Measurements from ENCODE around the gene MYH14. TPM values are rescaled to one million over a fixed set of nuclear protein-coding genes. Genes with fewer than 3 reads are reported as not detected.
A peak's percentile ranks its signal among the peaks of the same experiment; 100 is the strongest.

MYH14 gene
- total RNA-seq, 1 donor from 2014 or later, result 70.5 TPM

DNA sequence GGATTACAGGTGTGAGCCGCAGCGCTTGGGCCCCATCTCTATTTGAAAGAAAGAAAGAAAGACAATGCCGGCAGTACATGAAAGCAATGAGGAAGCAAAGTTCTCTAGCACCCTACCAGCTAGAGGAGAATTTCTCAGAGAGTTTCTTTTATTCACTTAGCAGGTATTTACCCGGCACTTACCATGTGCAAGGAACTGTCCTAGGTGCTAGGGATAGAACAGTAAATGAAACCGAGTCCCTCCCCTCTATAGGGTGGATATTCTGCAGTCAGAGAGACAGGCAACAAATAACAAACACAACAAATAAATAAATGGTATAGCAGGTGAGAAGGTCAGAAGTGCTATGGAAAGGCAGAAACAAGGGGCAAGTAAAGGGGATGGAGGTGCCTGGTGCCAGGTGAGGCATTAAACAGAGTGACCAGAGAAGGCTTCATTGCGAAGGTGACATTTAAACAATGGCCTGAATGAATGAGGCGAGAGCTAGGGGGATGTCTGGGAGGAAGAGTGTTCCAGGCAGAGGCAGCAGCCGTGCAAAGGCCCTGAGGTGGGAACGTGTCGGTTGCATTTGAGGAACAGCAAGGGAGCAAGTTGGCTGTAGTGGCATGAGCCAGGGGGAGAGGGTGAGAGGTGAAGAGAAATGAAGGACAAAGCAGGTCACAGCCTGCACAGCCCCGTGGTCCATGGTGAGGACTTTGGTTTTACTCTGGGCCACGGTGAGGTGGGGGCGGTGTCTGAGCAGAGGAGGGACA, 10.8 kb upstream of the MYH14 start:
- no peak for DNase-seq (ENCODE audit: low spot score)

DNA sequence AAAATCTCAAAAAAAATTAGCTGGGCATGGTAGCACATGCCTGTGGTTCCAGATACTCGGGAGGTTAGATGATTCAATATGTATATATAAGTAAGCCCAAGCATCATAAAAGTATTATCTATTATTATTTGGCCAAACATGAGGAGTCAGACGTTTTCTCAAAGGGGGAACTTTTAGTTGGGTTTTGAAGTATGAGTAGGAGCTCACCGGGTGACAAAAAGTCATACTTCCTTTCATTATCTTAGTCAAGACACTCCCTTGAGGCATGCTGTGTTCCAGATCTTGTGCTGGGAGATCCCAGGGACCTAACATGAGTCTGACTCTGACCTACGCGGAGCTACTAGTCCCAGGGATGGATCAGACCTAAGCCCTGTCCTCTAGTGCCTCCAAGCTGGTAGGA, 8.2 kb upstream of the MYH14 start:
- DNase-seq (ENCODE audit: low spot score) (no peak), ATAC-seq (no peak)

More for the DNA sequence above, 10.8 kb upstream of the MYH14 start:
- ATAC-seq, result no peak

DNA sequence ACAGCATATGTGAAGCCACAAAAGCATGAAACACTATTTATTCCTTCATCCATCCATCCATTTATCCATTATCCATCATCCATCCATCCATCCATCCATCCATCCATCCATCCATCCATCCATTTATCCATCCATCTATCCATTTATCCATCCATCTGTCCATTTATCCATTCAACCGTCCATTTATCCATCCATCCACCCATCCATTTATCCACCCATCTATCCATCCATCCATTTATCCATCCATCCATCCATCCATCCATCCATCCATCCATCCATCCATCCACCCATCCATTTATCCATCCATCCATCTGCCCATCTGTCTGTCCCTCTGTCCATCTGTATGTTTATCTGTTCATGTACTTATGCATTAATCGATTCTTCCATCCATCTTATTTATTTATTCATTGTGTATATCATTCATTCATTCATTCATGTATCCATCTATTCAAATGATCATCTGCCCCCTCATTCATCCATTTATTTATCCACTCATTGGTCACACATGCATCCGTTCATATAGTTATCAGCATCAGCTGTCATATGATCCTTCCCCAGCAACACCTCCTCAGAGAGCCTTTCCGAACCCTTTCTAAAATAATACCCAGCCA, 7.0 kb upstream of the MYH14 start:
- ATAC-seq (no peak), DNase-seq (ENCODE audit: low spot score) (no peak)

DNA sequence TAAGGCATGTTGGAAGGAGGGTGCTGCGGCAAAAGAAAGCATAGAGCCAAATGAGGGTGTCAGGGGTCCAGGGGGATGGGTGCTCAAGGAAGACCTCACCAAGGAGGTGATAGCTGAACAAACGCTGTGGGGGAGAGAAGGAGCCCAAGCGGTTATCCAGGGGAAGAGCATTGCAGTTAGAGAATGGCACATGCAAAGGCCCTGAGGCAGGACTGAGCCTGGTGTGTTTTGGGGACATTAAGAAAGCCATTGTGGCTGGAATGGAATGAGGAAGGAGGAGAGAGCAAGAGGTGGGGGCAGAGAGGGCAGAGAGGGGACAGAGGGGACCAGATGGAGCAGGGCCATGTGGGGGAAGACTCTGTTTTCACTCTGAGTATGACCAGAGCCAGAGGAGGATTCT, 6.1 kb upstream of the MYH14 start:
- no peak for DNase-seq (ENCODE audit: low spot score)
- ATAC-seq, result no peak

DNA sequence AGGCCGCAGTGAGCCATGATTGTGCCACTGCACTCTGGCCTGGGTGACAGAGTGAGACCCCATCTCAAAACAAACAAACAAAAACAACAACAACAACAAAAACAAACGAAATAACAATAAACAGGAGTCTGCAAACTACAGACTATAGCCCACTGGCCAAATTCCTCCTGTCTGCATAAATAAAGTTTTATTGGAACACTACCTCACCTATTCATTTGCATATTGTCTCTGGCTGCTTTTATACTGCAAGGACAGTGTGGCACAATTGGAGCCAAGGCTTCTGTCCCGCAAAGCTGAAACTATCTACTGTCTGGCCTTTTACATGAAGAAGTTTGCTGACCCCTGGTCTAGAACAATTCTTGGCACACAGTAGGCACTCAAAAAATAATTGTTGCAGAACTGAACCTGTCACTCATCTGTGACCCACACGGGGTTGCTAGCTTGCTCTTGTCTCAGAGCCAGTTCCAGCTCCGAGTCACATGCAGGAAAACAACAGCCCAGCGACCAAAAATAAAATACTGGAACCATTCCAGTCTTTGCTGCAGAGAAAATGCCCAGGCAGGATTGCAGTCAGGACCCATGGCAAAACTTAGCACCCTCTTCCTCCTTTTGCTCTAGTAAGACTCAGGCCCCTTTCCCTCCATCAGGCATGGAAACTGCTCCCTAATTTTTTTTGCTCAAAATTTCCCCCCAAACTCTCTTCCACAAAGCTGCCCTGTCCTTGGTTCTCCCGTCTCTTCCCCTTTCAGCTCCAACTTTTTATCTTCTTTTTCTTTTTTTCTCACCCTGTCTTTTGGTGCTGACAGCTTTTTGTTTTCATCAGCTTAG, 4.8 kb upstream of the MYH14 start:
- no peak for ATAC-seq
- no peak for DNase-seq (ENCODE audit: low spot score)

DNA sequence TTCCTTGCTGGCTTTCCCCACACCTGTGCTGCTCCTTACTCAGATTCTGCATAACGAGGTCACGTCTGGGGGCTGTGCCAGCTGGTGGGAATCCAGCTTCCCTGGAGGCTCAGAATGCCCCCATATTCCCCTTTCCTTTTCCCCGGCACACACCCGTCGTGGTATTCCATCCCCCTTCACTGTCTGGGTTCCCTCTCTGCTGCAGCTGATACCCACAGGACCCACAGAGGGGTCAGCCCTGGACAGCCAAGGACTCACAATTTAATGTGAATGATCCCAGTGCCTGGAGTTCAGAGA, 4.2 kb upstream of the MYH14 start:
- ATAC-seq, result no peak
- no peak for DNase-seq (ENCODE audit: low spot score)

DNA sequence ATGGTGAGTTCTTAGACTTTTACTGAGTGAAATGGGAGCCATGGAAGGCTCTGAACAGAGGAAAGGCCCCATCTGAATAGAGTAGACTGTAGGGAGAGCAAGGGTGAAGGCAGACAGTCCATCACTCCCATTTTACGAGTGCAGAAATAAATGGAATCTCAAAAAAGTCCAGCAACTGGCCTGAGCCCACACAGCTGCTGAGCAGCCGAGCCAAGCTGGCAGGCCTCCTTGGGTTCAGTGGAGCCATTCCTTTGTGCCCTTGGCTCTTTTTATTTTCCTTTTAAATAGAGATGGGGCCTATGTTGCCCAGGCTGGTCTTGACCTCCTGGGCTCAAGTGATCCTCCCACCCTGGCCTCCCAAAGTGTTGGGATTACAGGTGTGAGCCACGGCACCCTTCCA, 1.0 kb upstream of the MYH14 start:
- ATAC-seq (no peak), DNase-seq (ENCODE audit: low spot score) (no peak)

DNA sequence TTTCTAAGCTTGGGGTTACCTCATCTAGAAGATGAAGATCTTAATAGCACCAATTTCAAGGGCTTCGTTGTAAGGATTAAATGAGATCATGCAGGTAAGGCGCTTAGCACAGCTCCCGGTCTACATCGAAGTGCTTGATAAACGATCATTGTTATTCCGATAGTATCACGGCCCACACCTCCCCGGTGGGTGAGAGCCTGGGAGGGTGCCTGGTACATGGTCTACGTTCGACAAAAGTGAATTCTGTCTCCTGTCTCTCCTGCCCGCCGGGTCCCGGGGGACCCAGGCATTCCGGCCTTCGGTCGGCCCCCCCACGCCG, 501 bp upstream of the MYH14 start:
- DNase-seq (ENCODE audit: low spot score) (no peak), ATAC-seq (no peak)

DNA sequence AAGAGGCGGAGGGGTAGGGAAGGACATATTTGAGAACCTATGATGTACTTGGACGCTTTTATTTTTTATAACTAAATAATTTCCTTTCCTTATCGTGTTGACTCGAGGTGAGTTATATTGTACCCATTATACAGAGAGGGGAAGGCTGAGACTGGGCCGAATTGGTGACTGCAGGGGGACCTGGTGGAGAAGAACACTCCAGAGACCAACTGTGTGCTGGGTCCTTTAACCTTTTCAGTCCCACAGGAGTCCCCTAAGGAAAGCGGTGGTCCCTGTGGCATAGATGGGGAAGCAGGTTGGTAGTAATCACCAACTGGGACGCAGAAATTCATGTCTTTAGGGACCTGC, 633 bp downstream of the MYH14 start:
- DNase-seq (ENCODE audit: low spot score), result no peak
- ATAC-seq, result no peak

DNA sequence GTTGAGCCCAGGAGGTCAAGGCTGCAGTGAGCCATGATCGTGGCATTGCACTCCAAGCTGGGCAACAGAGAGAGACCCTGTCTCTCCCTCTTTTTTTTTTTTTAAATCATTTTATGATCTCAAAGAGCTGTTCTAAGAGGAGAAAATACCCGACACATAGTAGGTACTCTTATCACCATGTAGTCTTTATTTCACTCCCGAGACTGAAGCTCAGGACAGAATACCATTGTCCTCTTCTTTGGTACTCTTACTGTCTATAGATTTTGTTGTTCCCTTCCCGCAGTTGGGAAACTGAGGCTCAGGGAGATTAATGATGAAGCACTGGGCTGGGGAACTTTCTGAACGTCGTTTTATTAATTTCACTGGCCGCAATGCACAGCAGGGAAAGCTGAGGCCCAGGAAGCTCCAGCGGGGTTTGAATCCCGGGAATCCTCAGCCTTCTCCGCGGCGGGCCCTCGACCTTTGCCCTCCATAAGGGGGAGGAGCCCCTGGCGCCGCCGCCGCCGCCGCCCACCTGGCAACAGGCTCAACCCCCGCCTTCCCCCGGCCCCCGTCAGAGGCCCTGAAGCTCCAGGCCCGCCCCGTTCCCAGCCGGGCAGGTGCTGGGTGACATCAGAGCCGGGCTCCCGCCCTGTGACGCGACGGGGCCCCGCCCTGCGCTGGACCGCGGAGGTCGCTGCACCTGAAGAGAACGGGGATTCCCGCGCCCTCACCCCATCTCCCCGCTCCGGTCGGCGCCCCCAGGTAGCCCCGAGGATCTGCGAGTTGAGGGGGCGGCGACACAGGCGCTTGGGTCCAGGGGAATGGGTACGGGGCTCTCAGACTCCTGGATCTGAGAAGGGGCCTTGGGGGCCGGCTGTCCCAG, 1.6 kb downstream of the MYH14 start:
- ATAC-seq, result peak; percentile 80
- DNase-seq (ENCODE audit: low spot score), result peak; percentile 95

DNA sequence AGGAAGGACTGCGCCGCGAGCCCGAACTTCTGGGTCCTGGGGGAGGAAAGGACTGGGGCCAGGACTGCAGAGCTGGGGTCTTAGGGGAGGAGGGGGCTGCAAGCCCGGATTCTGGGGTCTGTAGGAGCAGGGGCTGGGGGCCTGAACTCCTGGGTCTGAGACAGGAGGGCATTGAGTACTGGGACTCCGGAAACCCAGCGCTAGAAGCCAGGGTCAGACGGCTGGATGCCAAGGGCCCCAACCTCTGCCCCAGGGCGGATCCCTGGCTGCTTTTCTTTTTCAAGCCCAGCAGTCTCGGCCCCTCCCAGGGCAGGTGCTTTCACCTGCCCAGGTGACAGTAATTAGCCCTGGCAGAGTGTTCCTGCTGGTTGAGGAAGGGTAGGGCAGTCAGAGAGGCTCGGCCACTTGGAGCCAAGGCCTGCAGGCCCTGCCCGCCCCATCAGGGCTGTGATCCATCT, 2.3 kb downstream of the MYH14 start:
- ATAC-seq, result peak; percentile 59
- peak; percentile 84 for DNase-seq (ENCODE audit: low spot score)

DNA sequence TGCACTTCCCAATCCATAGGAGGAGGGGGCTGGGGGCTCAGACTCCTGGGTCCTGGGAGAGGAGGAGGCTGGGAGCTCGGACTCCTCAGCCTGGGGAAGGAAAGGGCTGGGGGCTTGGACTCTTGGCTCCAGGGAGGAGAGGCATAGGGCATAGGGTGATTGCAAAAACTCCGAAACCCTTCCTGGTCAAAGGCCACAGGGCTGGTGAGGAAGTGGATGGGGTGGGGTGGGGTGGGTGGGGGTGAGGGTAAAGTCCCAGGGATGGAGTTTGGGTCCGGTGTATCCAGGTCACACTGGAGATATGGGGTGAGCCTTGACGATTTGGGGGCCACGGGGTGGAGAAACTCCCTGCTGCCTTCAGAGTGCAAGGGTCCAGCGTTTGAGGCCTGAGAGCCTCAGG, 2.8 kb downstream of the MYH14 start:
- ATAC-seq, result peak; percentile 2
- no peak for DNase-seq (ENCODE audit: low spot score)

DNA sequence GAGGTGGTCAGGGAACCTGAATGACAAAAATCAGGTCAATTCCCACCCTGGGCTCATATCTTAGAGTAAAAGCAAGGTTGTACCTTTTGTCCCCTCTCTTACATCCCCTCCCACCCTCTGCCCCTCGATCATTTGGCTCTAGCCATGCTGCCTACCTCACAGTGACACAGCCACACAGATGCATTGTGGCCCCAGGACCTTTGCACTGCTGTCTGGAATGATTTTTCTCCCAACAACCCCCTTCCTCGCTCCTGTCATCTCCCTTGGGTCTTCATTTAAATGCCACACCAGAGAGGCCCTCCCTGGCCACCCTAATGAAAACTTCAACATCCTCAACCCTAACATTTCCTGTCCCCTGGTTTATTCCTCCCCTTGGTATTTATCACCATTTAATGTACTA, 4.3 kb downstream of the MYH14 start:
- ATAC-seq (no peak), DNase-seq (ENCODE audit: low spot score) (no peak)

DNA sequence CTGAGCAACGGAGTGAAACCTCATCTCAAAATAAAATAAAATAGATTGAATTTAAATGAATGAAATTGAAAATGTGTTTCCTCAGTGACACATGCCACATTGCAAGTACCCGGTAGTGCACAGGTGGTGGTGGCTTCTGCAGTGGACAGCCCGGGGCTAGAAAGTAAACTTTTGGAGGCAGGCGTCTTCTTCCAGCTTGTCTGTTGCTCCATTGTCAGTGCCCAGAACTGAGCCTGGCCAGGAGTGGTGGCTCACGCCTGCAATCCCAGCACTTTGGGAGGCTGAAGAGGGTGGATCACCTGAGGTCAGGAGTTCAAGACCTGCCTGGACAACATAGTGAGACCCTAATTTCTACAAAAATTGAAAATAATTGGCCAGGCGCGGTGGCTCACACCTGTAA, 5.7 kb downstream of the MYH14 start:
- no peak for ATAC-seq

DNA sequence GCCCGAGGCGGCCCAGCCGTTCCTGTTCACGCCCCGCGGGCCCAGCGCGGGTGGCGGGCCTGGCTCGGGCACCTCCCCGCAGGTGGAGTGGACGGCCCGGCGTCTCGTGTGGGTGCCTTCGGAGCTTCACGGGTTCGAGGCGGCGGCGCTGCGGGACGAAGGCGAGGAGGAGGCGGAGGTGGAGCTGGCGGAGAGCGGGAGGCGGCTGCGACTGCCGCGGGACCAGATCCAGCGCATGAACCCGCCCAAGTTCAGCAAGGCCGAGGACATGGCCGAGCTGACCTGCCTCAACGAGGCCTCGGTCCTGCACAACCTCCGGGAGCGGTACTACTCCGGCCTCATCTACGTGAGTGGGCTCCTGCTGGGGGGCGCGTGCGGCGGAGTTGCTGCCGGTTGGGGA, 7.0 kb downstream of the MYH14 start:
- no peak for DNase-seq (ENCODE audit: low spot score)
- no peak for ATAC-seq

More for the DNA sequence above, 5.7 kb downstream of the MYH14 start:
- no peak for DNase-seq (ENCODE audit: low spot score)

DNA sequence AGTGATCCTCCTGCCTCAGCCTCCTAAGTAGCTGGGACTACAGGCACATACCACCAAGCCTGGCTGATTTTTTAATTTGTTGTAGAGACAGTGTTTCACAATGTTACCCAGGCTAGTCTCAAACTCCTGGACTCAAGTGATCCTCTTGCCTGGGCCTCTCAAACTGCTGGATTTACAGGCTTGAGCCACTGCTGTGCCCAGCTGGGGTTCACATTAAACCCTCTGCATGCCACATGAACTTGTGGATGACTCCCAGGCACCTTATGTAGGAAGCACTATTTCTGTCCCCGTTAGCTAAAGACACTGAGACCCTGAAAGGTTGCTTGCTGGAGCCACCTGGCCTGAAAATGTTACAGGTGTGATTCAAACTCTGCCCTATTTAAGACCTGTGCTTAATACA, 10.5 kb downstream of the MYH14 start:
- ATAC-seq (no peak), DNase-seq (ENCODE audit: low spot score) (no peak)

DNA sequence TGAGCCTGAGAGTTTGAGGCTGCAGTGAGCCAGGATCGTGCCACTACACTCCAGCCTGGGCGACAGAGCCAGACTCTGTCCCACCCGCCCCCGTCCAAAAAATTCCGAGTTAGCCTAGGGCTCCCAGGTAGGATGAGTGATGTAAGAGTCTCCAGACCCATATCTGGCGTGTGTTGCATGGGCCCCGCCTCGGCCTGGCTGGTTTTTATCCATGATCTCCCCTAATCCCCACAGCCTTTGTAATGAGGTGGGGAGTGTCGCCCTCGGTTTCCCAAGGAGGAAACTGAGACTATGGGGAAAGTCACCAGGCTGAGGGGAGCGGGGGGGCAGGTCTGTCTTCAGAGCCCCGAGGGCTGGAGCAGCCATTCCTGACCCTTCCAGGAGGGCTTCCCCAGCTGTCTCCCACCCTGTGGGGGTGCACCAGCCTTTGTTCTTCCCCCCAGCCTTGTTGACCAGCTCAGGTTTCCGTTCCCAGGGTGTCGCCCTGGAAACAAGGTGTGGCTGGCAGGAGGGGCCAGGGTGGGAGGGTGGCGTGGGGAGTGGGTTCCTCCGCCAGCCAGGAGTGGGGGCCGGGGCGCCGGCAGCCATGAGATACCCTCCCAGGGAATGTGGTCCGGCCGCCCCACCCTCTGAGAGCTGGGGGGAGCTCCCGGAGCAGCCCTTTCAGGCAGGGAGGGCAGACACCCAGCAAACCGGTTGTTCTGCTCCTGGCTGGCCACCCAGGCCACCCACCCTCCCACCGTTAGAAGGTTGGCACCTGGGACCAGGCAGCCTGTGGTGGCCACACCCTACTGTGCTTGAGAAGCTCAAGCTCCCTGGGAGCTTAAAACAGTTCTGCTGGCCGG, 11.5 kb downstream of the MYH14 start:
- peak; percentile 34 for ATAC-seq
- DNase-seq (ENCODE audit: low spot score), result no peak

DNA sequence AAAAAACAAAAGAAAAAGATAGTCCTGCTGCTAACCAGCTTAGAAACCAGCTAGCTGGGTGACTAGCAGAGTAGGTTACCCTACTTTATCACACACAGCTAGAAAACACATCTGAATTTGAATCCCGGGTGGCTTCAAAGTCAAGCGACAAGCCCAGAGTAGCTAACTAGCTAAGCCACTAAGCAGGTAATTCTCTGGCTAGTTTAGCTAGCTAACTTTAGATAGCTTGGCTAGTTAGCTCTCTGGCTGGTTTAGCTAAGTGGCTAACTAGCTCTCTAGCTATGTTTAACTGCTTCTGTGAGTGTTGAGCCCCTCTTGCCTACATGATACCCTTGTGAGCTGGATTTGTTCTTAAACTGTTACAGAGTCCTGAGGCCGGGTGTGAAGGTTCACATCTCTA, 12.4 kb downstream of the MYH14 start:
- DNase-seq (ENCODE audit: low spot score) (no peak), ATAC-seq (no peak)

DNA sequence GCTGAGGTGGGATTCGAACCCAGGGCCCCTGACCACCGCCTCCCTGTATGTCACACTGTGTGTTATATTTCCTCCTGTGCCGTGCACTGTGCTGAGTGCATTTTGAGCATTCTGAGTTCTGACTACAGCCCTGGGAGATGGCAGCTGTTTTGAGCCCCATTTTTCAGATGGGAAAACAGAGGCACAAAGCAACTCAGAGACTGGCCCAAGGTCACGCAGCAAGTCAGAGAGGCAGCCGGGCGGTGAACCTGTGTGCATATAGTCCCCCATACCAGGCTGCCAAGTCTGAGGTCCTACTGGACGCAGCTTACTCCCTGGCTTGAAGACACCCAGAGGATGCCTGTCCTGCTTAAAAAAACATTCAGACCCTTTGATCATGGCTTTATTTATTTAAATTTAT, 17.7 kb downstream of the MYH14 start:
- no peak for ATAC-seq

DNA sequence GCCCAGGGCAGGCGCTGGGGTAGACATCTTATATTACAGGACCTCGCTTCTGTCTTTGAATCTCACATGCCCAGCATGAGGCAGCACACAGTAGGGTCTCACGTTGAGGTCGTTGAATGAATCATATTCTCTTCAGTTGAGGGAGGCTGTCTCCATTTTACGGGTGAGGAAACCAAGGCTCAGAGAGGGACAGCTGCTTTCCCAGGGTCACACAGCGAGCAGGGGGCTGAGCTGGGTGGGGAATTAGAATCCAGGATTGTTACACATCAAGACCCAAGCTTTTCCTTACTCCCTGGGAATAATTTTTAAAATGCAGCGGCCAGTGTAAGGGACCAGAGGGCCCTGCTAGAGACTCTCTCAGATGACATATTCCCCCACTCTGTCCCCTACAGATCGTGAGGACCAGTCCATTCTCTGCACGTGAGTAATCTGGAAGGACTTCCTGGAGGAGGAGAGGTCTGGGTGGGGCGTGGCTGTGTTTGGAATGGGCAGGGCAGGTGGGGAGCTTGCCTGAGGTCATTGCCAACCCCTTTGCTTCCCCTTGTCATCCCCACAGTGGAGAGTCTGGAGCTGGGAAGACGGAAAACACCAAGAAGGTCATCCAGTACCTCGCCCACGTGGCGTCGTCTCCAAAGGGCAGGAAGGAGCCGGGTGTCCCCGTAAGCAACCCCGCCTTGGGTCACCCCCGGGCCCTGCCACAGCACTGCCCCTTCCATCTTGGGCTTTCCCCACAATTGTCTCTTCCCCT, 19.4 kb downstream of the MYH14 start:
- DNase-seq (ENCODE audit: low spot score) (no peak), ATAC-seq (no peak)

More for the DNA sequence above, 17.7 kb downstream of the MYH14 start:
- DNase-seq (ENCODE audit: low spot score), result no peak
